ENCODE measurements around the gene EMD.

- TF ChIP-seq CTCF (IDR thresholded peaks at IDR 0.05): no peak
- no peak for TF ChIP-seq ZFX (IDR thresholded peaks at IDR 0.05; ENCODE audit: borderline replicate concordance)
Measured at GRCh38 chrX:154420402-154420756, 41.3 kb downstream of the EMD start.
